Esophagus squamous epithelium (tissue), 5 donors: Measurements from ENCODE around the gene CHST1. TPM values are rescaled to one million over a fixed set of nuclear protein-coding genes. Genes with fewer than 3 reads are reported as not detected.

ENCODE experiments used
- DNase-seq: peaks from one replicate; lab custom pipeline; 2025; lab: John Stamatoyannopoulos, UW
- H3K27ac ChIP-seq, 4 donors: fragments of 200-600 bp; sonication (generic); one replicate each; pipeline ENCODE4 v1.5.1; 2016 to 2019; ENCODE audit warnings: mild to moderate bottlenecking in 1 of 4
- H3K27me3 ChIP-seq, 4 donors: fragments of 200-600 bp; sonication (generic); 1 replicate in 3 of 4; 2 replicates in 1 of 4; pipeline versions ENCODE4 v1.5.1 to v1.6.0; 2017 to 2021; ENCODE audit warnings: antibody characterized with exemption in 1 of 4
- H3K36me3 ChIP-seq, 3 donors: fragments of 200-600 bp; sonication (generic); one replicate each; pipeline ENCODE4 v1.5.1; 2016 to 2019
- H3K4me1 ChIP-seq, 3 donors: fragments of 200-600 bp; sonication (generic); one replicate each; pipeline ENCODE4 v1.5.1; 2017 to 2019
- H3K4me3 ChIP-seq, 4 donors: fragments of 200-600 bp; sonication (generic); 1 replicate in 3 of 4; 2 replicates in 1 of 4; pipeline ENCODE4 v1.5.1; 2016 to 2019; ENCODE audit warnings: mild to moderate bottlenecking in 2 of 4, moderate library complexity in 1 of 4
- H3K9me3 ChIP-seq, 3 donors: fragments of 200-600 bp; sonication (generic); one replicate each; pipeline ENCODE4 v1.5.1; 2016 to 2019
- POLR2A ChIP-seq, 4 donors: fragments of 450-650 bp; IDR thresholded peaks; one replicate each; pipeline ENCODE4 v1.6.1; 2017; ENCODE audit warnings: antibody characterized with exemption in 4 of 4, mild to moderate bottlenecking in 4 of 4, moderate library complexity in 3 of 4
- WGBS, 2 donors: methylation state at CpG; one replicate each; pipeline ENCODE4 v1.1.5; 2018; 5-methylcytosine and 5-hydroxymethylcytosine counted together
- intact Hi-C: fragments of 100-400 bp; cut with DNase I; formaldehyde crosslinking; loops from one replicate; pipeline ENCODE4 v1.15.0; 2022
- total RNA-seq, 4 donors: library from RNA; depleted of rRNA; stranded (reverse); fragments of >200 nt; gene quantifications; one replicate each; pipeline ENCODE4 v1.1.0, GENCODE V29; 2016
- TF ChIP-seq, protein P1 (sequence below), 6 experiments: fragments of 450-650 bp in 4 of 6; fragments of 200-600 bp in 2 of 6; sonication (generic) in 2 of 6; IDR thresholded peaks; one replicate each; pipeline ENCODE4 v1.5.1; 2016 to 2019; ENCODE audit warnings: antibody characterized with exemption in 6 of 6, mild to moderate bottlenecking in 4 of 6, moderate library complexity in 4 of 6
- donor health status: DM: yes; HTN: yes; CAD: no.

Gene CHST1
- total RNA-seq, 4 donors from 2014 or later, result 0.27 to 2.7 (median 0.70) TPM

DNA sequence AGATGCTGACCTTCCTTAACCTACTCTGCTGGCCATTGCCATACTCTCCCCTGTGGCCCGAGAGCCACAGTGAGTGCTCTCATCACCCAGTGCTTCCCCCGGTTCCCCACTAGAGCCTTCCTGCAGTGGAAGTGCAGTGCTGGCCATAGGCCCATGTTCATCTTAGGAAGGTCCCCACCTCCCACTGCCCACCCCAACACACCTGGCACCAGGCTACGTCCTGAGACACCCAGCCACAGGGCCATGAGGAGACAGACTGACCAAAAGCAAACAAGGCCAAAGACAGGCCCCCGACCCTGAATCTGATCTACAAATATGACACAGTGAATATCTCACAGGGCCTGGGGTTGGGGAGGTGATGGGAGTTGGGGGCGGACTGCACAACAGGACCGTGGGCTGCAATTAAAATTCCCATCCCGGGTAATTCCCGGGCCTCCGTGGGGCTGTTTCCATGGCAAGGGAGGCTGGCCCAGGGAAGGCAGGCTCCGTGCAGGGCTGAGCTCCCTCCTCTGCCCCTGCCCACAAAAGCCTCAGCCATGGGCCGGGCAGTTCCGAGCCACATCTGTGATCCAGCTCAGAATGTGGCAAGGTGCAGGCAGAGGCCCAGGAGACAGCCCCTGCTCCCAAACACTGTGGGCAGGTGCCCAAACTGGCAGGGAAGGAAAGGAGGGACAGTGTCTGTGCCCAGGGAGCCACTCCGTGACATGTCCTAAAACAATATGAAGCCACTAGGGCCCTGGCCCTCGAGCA is 5.1 kb upstream of the CHST1 start:
- 49 to 57% methylated on average over 3 to 6 of the region's 14 CpGs for WGBS, 2 donors
- Histone ChIP-seq H3K27ac (no peak overlapping the region), H3K36me3 (no peaks in the 10 kb centered on the region), H3K4me3 (no peak overlapping the region), H3K4me1 (peaks cover 0 to 6% (median 2%) of the 10 kb centered on the region in 3 donors), H3K9me3 (no peaks in the 10 kb centered on the region), H3K27me3 (peaks cover 0 to 26% (median 0%) of the 10 kb centered on the region in 4 donors)
- intact Hi-C loops, result no loop called here
- TF ChIP-seq POLR2A (IDR thresholded peaks at IDR 0.05), result no peak
- TF ChIP-seq, protein P1, sequence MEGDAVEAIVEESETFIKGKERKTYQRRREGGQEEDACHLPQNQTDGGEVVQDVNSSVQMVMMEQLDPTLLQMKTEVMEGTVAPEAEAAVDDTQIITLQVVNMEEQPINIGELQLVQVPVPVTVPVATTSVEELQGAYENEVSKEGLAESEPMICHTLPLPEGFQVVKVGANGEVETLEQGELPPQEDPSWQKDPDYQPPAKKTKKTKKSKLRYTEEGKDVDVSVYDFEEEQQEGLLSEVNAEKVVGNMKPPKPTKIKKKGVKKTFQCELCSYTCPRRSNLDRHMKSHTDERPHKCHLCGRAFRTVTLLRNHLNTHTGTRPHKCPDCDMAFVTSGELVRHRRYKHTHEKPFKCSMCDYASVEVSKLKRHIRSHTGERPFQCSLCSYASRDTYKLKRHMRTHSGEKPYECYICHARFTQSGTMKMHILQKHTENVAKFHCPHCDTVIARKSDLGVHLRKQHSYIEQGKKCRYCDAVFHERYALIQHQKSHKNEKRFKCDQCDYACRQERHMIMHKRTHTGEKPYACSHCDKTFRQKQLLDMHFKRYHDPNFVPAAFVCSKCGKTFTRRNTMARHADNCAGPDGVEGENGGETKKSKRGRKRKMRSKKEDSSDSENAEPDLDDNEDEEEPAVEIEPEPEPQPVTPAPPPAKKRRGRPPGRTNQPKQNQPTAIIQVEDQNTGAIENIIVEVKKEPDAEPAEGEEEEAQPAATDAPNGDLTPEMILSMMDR (IDR thresholded peaks at IDR 0.05), result no peak
- no peak for DNase-seq

DNA sequence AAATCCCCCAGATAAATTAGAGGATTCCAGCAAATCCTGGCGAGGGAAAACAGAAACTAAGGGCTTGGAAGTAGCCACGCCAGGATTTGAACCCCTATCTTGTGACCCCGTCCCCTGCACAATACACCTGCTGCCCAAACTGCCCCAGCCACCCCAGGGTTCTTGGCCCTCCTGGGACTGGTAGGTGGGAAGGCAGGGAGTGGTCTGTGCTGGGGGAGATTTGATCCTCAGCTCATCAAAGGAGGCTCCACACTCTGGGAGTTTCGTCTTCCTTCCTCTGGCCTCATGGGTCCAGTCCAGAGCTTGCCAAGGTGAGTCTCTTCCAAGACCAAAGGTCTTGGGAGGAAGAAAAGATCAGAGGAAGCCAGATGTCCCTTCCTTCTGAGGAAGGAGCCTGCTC is 4.5 kb upstream of the CHST1 start:
- H3K27me3 ChIP-seq, result peaks cover 0 to 32% (median 0%) of the 10 kb centered on the region in 4 donors
- no peak overlapping the region for H3K4me3 ChIP-seq
- H3K36me3 ChIP-seq, result no peaks in the 10 kb centered on the region
- no peak for DNase-seq
- 62 to 83% methylated on average over 3 to 4 of the region's 4 CpGs for WGBS, 2 donors
- H3K9me3 ChIP-seq, result no peaks in the 10 kb centered on the region
- H3K27ac ChIP-seq, result no peak overlapping the region
- H3K4me1 ChIP-seq, result peaks cover 0 to 12% (median 8%) of the 10 kb centered on the region in 3 donors
- intact Hi-C loops, result no loop called here
- no peak for TF ChIP-seq POLR2A (IDR thresholded peaks at IDR 0.05)
- TF ChIP-seq, protein P1 (IDR thresholded peaks at IDR 0.05), result no peak

DNA sequence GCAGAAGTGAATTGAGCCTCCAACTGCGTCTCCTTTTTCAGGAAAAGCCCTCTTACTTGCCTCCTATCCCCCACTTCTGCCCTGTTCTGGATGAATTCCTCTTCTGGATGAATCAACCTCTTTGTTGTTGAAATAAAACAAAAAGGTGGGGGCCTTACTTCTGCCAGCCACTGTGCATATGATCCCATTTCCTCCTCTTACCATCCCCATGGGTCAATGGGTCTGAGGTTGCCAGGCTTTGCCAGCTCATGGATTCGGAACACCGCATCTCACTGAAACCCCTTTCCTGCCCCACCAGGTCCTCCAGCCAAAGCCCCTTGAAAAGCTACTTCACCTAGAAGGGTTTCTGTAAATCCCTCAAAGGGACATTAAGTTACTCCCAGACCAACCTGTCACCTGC is 3.7 kb upstream of the CHST1 start:
- H3K4me1 ChIP-seq, result peaks cover 7 to 20% (median 16%) of the 10 kb centered on the region in 3 donors
- intact Hi-C loops, result no loop called here
- no peaks in the 10 kb centered on the region for H3K36me3 ChIP-seq
- no peaks in the 10 kb centered on the region for H3K9me3 ChIP-seq
- peaks cover 0 to 40% (median 5%) of the 10 kb centered on the region in 4 donors for H3K27me3 ChIP-seq
- TF ChIP-seq POLR2A (IDR thresholded peaks at IDR 0.05), result no peak
- TF ChIP-seq, protein P1 (IDR thresholded peaks at IDR 0.05), result no peak
- no peak for DNase-seq
- WGBS, 2 donors, result 57 to 58% methylated on average over 1 to 3 of the region's 3 CpGs
- H3K27ac ChIP-seq, result no peak overlapping the region
- no peak overlapping the region for H3K4me3 ChIP-seq

DNA sequence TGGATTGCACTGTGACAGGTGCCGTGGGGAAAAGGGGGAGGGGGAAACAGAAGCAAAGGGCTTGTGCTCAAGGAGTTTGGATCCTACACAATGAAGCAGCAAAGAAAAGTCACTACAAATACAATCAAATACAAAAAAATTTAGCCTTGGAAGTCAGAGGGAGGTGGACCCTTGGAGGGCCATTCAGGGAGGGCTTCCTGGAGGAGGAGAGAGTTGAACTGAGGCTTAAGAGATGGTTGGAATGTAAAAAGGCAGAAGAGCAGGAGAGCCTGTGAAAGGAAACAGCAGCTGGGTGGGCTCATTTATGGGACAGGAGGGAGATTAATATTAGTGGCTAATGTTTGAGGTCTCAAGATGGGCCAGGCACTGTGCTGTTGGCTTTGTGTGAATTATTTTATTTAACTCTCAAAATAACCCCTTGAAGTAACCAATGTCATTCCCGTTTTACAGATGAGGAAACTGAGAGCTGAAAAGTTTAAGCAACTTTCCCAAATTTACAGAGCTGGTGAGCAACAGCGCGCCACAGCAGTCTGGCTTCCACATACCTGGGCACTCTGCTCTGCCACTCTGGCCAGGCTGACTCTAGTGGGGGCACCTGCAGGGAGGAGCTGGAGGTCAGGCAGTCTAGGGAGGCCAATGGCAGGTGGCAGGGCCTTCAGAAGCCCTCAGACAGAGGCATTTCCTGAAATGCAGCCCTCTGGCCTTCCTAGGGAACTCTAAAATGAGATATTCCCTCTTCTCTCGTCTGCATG is 2.7 kb upstream of the CHST1 start:
- Histone ChIP-seq H3K27me3 (peaks cover 4 to 51% (median 9%) of the 10 kb centered on the region in 4 donors), H3K4me3 (no peak overlapping the region), H3K27ac (no peak overlapping the region), H3K36me3 (no peaks in the 10 kb centered on the region), H3K4me1 (peaks cover 15 to 31% (median 20%) of the 10 kb centered on the region in 3 donors), H3K9me3 (no peaks in the 10 kb centered on the region)
- no peak for DNase-seq
- intact Hi-C loops, result no loop called here
- TF ChIP-seq POLR2A (IDR thresholded peaks at IDR 0.05), result no peak
- TF ChIP-seq, protein P1 (IDR thresholded peaks at IDR 0.05), result no peak
- WGBS, 2 donors, result 86% methylated on average over 5 of the region's 5 CpGs
